ENCODE data around the gene DCUN1D1. TPM values are rescaled to one million over a fixed set of nuclear protein-coding genes. Genes with fewer than 3 reads are reported as not detected.
A peak's percentile ranks its signal among the peaks of the same experiment; 100 is the strongest.

Gene DCUN1D1
- polyA plus RNA-seq, 3 donors, result 6.1 to 37.6 (median 26.9) TPM

- no peak overlapping the region for H2AFZ ChIP-seq (ENCODE audit: insufficient read depth, low read depth, low read length, poor library complexity, severe bottlenecking)
- H3K4me3 Mint-ChIP-seq, result no peak overlapping the region
- H3K4me3 ChIP-seq (replicated peaks in 1 of 3; ENCODE audit: low read depth in 2 of 3, low read length in 3 of 3), result no peak overlapping the region
- H4K20me1 ChIP-seq (ENCODE audit: insufficient read depth, low read length), result no peaks in the 10 kb centered on the region
- H3K4me1 Mint-ChIP-seq, result peaks cover 4% of the 10 kb centered on the region
- peaks cover 56 to 87% of the 10 kb centered on the region in 2 donors for H3K36me3 ChIP-seq (replicated peaks in 1 of 2; ENCODE audit: control insufficient read depth in 1 of 2, insufficient read depth in 2 of 2, low read length in 2 of 2)
- no peak for DNase-seq
- no peaks in the 10 kb centered on the region for H3K27me3 Mint-ChIP-seq (ENCODE audit: low read depth in 3 of 3)
- H3K4me2 ChIP-seq (replicated peaks; ENCODE audit: extremely low read depth, low read length, poor library complexity, severe bottlenecking), result no peak overlapping the region
- H3K4me1 ChIP-seq (ENCODE audit: control insufficient read depth in 1 of 2, insufficient read depth in 2 of 2, low read length in 2 of 2), result no peaks in the 10 kb centered on the region
- no peaks in the 10 kb centered on the region for H3K79me2 ChIP-seq (ENCODE audit: insufficient read depth, low read length)
- peaks cover 0 to 5% (median 0%) of the 10 kb centered on the region in 7 donors for H3K9me3 Mint-ChIP-seq
- 100% methylated on average over 1 of the region's 3 CpGs for WGBS (ENCODE audit: insufficient coverage)
- no peak overlapping the region for H3K27ac Mint-ChIP-seq
- peaks cover 0 to 4% of the 10 kb centered on the region in 2 donors for H3K9me3 ChIP-seq (replicated peaks in 1 of 2; ENCODE audit: control insufficient read depth in 1 of 2, insufficient read depth in 1 of 2, low read length in 2 of 2)
- no peak overlapping the region for H3K9ac ChIP-seq (ENCODE audit: insufficient read depth, low read length, poor library complexity, severe bottlenecking)
- no peaks in the 10 kb centered on the region for H3K27me3 ChIP-seq (ENCODE audit: control insufficient read depth in 2 of 2, insufficient read depth in 2 of 2, low read length in 2 of 2)
- TF ChIP-seq CTCF (IDR thresholded peaks at IDR 0.05), result no peak
- no peak overlapping the region for H3K27ac ChIP-seq (ENCODE audit: low read depth in 1 of 2, low read length in 2 of 2)
- peaks cover 57 to 74% of the 10 kb centered on the region in 2 donors for H3K36me3 Mint-ChIP-seq
- intact Hi-C loops (cut with micrococcal nuclease), result no loop called here
These were observed 38.3 kb upstream of the DCUN1D1 start for GRCh38 chr3:183018421-183019192.

- intact Hi-C loops (cut with micrococcal nuclease), result no loop called here
- Histone ChIP-seq H2AFZ (ENCODE audit: insufficient read depth, low read depth, low read length, poor library complexity, severe bottlenecking) (no peak overlapping the region), H3K4me1 (ENCODE audit: control insufficient read depth in 1 of 2, insufficient read depth in 2 of 2, low read length in 2 of 2) (no peaks in the 10 kb centered on the region), H3K79me2 (ENCODE audit: insufficient read depth, low read length) (no peaks in the 10 kb centered on the region), H3K4me2 (replicated peaks; ENCODE audit: extremely low read depth, low read length, poor library complexity, severe bottlenecking) (no peak overlapping the region), H3K4me3 (replicated peaks in 1 of 3; ENCODE audit: low read depth in 2 of 3, low read length in 3 of 3) (no peak overlapping the region), H3K36me3 (replicated peaks in 1 of 2; ENCODE audit: control insufficient read depth in 1 of 2, insufficient read depth in 2 of 2, low read length in 2 of 2) (peaks cover 38 to 67% of the 10 kb centered on the region in 2 donors), H3K27ac (ENCODE audit: low read depth in 1 of 2, low read length in 2 of 2) (peak overlapping the region in 1 of 2 donors; percentile 41), H3K9ac (ENCODE audit: insufficient read depth, low read length, poor library complexity, severe bottlenecking) (no peak overlapping the region), H3K27me3 (ENCODE audit: control insufficient read depth in 2 of 2, insufficient read depth in 2 of 2, low read length in 2 of 2) (no peaks in the 10 kb centered on the region), H4K20me1 (ENCODE audit: insufficient read depth, low read length) (no peaks in the 10 kb centered on the region), H3K9me3 (replicated peaks in 1 of 2; ENCODE audit: control insufficient read depth in 1 of 2, insufficient read depth in 1 of 2, low read length in 2 of 2) (peaks cover 0 to 4% of the 10 kb centered on the region in 2 donors)
- no peaks in the 10 kb centered on the region for H3K27me3 Mint-ChIP-seq (ENCODE audit: low read depth in 3 of 3)
- no CpG with 5 or more reads among the region's 2 CpGs for WGBS (ENCODE audit: insufficient coverage)
- DNase-seq, result no peak
- H3K4me3 Mint-ChIP-seq, result no peak overlapping the region
- H3K9me3 Mint-ChIP-seq, result peaks cover 0 to 5% (median 0%) of the 10 kb centered on the region in 7 donors
- TF ChIP-seq CTCF (IDR thresholded peaks at IDR 0.05), result no peak
- H3K27ac Mint-ChIP-seq, result peak overlapping the region in 1 of 7 donors; percentile 18
- H3K4me1 Mint-ChIP-seq, result peaks cover 4% of the 10 kb centered on the region
- peaks cover 47 to 50% of the 10 kb centered on the region in 2 donors for H3K36me3 Mint-ChIP-seq
These were observed 34.8 kb upstream of the DCUN1D1 start for GRCh38 chr3:183015185-183015584.

All from CD14-positive monocyte (primary cell).